Measurements from ENCODE around the gene WEE2. TPM values are rescaled to one million over a fixed set of nuclear protein-coding genes. Genes with fewer than 3 reads are reported as not detected.
"Not testable (repeated sequence)": the region's sequence is repeated elsewhere in the genome, so short reads cannot be mapped to it uniquely, and the experiment has no call there.

The WEE2 gene
- polyA plus RNA-seq, 3 donors = 0.07 to 0.36 (median 0.30) TPM

DNA sequence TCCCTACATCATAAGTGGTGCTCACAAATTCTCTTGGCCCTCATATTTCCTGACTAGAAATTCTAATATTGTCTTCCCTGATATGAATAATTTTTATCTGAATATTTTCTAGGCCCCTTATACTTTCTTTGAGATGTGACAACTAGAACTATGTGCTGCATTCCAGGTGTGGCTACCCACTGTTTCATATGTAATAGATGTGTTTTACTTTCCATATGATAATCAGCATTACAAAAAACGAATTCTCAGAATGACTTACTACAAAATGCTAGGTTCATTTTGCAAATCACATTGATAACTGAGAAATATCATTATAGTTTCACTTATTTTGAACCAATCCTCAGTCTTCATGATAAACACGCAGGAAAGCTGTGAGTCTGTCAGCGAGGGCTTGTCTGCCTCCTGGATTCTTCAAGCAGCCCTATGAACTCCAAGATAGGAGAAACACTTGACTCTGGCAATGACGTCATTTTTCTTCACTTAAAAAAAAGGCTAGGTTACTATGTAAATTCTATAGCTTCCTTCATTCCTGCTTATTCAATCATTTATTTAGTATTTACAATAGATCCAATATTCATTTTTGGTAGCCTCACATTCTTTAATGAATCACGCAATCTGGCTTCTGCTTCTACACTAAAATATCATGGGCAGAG lies 4.6 kb downstream of the WEE2 start:
- no peak for DNase-seq

DNA sequence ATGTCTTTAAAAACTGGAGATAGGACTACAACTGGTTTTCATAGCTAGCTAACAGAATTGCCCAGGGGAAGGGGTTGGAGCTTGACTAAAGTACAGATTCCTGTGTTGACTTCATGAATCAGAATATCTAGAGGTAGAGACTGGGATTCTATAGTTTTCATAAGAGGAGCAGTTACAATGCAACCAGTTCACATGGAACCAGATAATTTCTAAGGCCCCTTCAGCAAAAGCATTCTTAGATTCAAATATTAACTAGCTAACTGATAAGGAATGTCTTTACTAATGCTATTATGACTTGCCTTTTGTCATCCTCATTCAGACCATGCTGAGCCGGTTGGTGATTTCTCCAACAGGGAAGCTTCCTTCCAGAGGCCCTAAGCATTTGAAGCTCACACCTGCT lies 5.7 kb downstream of the WEE2 start:
- DNase-seq = no peak

DNA sequence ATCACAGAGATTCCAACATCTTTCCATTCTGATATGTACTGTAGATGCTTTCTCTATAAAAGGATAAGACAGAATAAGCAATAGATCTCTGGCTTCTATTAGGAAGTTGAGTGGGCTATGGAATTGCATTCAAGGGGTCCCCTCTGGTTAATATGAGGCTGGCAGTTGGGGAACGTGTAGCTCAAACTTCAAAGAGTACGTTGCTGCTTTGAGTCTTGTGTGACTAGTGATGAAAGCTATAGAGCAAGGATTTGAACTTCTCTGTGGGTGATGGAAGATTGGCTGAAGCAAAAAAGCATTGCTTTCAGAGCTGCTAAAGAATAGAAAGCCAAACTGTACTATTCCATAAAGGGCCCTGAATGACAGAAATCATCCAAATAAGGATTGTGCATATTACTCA lies 6.4 kb downstream of the WEE2 start:
- DNase-seq = no peak

DNA sequence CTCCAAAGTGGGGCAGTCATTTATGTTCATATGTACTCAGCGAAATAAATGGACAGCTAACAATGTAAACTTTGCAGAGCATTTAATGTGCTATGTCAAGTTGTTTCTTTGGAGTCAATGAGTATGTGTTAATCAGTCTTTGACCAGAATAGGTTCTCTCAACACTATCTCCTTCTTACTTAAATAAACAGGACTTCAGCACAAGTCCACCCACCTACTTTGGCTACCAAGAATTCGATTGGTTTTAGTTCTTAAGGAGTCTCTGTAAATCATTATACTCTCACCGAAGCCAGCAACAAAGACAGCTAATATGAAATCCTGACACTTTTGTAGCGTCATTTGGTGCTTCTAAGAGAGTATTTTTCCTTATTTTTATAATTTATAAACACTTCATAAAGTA lies 6.9 kb downstream of the WEE2 start:
- no peak for DNase-seq

DNA sequence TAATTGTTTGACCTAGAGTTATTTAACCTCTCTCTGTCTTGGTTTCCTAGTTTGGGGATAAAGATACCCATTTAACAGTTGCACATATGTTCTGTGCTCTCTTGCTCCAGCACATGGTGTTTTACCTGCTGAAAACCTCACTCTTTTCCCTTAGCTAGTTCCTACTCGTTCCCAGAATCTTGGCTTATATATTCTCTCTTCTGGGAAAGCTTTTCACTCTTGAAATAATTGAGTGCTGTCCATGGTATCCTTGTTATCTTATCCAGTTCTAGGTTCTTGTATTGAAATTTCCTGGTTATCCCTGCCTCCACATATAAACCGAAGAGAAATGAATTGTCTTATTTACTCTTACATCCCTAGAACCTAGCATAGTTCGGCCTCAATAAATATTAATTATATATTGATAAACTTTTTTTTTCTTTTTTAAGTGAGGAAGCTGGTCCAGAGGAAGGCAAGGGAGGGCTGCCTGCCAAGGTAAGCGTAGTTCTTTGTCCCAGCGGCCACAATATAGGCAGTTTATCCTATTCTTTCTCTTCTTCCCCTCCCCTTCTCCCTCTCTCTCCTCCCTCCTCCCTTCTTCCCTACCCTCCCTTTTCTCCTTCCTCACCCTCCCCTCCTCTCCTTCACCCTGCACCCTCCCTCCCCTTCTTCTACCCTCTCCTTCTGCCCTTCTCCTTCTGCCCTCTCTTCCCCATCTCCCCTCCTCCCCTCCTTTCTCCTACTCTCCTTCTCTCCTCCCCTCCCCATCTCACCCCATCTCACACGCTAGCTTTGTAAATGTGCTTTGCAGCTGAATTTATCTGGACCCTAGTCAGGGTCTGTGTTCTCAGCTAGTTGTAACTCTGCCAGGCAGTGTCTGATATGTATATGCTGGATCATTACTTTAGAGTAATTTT lies 7.9 kb downstream of the WEE2 start:
- no peak for DNase-seq

DNA sequence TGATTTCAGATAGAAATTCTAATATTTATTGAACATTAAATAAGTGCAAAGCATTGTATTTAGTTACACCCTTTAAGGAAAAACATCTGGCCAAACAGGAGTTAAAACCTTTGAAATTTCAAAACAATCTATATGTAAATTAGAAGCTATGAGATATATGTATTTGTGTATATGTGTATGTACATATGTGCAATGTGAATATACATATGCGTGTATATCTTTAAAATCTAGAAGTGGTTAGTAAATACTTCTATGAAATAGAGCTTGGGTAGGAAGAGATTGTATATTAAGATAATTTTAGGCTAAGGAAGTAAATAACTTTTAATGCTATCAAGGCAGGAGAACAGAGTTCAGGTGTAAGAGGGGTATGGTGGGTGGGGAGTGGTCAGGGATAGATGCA lies 9.3 kb downstream of the WEE2 start:
- DNase-seq = no peak

DNA sequence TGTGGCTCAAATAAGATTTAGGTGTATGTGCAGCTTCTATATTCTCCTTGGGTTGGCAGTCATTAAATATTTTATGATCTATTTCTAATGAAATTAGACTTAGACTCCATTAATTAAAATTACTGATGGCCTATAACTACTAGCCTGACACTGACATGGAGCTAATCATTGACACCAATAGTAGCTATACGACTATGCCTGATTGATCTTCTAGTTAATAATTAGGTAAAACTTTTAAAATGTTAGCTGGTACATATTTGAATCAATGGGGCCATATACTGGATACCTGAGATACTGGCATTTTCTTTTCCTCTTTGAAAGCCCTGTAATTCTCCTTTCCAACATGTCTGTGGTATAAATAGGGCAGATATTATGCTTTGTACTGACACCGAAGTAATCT lies 14.4 kb downstream of the WEE2 start:
- DNase-seq = no peak

DNA sequence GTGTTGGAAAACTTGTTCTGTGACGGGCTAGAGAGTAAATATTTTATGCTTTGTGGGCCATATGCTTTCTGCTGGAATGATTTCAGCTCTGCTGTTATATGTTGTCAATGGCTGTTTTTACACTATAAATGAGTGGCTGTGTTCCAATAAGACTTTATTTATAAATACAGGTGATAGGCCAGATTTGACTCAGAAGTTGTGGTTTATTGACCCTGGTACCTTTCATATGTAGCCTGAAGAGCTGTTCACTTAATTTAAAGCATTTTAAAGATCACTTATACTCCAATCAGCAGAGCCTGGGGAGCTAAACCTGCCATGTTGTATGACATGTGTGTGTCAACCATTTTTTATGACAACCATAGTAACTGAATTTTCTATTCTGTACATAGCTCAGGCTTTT lies 20.9 kb downstream of the WEE2 start:
- no peak for DNase-seq

DNA sequence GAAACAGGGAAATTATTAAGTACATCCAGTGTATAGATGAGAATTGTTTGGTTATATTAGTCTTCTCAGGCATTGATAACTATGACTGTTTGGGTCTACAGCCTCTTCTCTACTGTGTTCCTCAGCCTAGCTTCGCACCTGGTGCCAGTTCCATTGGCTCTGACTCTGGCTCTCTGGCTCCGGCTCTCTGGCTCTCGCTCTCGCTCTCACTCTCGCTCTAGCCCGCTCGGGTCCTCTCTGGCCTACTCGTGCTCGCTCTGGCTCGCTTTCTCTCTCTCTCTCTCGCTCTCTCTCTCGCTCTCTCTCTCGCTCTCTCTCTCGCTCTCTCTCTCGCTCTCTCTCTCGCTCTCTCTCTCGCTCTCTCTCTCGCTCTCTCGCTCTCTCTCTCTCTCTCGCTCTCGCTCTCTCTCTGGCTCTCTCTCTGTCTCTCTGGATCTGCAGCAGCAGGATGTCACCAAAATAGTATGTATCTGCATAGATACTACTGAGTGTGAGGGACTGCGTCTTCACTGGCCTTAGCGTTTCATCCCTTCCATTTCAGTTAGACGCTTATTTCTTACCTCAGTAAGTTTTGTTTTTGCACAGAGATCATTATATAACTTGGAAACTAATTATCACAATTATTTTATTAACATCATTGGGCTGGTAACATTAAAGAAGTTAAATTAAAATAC lies 23.5 kb downstream of the WEE2 start:
- no peak for DNase-seq

DNA sequence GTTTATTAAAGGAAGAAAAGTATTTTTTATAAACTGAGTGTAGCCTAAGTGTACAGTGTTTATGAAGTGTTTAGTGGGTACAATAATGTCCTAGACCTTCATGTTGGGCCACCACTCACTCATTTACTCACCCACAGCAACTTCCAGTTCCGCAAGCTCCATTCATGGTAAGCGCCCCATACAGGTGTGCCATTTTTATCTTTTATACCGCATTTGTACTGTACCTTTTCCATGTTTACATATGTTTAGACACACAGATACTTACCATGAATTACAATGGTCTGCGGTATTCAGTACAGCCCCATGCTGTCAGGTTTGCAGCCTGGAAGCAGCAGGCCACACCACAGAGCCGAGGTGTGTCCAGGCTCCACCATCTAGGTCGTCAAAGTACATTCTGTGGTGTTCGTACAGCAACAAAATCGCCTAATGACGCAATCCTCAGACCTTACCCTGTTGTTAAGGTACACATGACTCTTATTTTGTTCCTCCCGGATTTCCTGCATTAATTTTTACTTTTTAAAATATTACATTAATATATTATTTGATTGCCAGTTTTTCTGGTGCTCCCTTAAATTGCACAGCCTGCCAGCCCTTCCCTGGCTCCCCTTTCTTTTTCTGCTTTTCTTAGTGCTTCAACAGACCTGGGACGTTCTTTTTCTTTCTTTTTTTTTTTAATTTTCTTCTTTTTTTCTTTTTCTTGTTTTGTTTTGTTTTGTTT lies 29.1 kb downstream of the WEE2 start:
- no peak for DNase-seq

DNA sequence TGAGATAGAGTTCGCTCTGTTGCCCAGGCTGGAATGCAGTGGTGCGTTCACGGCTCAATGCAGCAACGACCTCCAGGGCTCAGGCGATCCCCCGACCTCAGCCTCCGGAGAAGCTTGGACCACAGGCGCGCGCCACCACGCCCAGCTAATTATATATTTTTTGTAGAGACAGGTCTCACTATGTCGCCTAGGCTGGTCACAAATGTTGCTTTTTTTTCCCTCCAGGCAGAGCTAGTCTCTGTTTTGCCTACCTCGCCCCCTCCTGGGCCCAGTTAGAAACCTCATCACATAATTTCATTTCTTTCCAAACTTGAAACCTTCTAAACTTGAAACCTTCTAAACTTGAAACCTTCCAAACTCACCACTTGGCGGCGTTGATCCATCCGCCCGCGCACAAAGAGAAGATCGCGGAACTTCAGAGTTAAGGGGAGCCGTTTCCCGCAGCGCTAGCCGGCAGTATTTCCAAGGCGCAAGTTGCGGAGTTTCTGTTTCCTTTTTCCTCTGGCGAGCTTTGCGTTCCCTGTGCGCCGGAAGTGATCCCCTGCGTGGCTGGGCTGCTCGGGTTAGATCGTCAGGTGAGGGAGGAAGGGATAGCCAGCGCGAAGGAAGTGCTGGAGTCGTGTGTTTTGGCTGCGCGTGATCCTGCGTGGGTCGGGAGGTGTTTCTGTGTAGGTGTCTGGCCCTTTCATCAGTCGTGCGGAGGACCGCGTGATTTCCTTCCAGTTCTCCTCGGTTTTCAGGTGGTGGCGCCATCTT lies 29.9 kb downstream of the WEE2 start, which contains the start of gene SSBP1:
TSS of gene SSBP1 (plus strand) at position 523 of the 756 bp plus-strand sequence. CDS start 809 bp downstream, outside the sequence.
- DNase-seq = peak; percentile 97

DNA sequence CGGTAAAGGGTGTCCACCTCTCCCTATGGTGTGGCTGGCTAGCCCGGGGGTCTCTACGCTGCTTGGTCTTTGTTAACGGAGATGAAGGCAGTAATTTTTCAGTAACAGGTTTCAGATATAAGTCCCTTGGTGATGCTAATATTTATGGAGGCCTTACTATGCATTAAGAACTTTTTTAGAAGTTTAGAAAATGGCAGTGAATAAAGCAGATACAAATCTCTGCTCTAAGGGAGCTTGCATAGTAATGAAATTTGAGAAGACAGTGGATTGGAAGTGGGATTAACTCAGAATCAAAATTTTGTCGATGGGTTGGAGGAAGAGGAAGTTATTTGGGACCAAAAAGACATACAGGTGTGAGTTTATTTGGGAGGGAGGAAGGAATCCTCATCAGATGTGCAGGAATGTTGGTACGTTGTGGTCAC lies 30.4 kb downstream of the WEE2 start:
- DNase-seq = no peak

DNA sequence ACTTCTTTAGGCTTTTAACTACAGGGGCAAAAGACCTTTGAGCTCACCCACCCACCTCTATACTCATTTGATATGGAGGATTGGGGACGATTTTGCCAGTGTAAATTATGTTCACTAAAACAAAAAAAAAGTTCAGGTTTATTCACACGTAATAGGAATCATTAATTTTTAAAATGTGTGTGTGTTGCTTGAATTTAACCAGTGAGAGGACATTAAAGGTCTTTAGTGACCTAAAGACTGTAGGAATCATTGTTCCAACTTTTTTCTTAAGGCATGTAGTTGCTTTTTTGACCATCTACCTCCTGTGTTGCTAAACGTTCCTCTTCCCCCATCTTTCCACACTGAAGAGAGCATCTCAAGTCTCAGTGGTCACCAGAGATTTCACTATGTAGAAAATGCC lies 31.1 kb downstream of the WEE2 start:
- no peak for DNase-seq

DNA sequence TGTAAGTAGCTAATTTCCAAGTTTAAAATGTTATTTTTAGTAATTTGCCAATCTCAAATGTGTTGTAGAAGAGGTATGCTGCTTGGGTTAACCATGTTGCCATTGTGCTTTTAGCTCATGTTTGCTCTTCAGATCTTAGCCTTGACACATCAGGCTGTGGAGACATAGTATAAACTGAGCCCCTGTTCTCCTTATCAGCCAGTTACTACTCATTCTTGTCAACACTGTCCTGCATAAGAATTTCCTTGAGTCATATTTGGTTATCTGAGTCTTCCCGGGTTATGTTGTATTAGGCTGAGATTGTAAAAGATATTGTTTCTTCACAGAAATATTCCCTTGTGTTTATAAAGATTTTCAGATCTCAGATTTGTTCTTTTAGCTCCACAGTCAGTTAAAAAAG lies 34.1 kb downstream of the WEE2 start:
- no peak for DNase-seq

DNA sequence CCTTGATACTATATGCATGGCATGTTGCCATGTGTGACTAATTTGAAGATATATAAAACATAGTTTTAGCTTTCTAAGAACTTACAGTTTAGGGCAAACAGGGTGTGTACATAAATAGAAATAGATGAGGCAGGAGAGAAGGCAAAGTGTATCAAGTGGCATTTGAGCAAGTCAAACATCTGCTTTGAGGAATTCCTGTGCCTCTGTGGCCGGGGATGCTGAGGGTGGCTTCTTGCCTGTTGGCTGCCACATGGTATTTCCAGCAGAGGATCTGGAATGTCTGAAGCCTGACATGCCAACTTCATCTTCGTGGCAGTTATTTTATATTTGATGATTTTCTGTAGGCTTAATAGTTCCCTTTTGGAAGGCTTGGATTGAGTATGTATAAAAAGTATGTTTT lies 36.0 kb downstream of the WEE2 start:
- no peak for DNase-seq

DNA sequence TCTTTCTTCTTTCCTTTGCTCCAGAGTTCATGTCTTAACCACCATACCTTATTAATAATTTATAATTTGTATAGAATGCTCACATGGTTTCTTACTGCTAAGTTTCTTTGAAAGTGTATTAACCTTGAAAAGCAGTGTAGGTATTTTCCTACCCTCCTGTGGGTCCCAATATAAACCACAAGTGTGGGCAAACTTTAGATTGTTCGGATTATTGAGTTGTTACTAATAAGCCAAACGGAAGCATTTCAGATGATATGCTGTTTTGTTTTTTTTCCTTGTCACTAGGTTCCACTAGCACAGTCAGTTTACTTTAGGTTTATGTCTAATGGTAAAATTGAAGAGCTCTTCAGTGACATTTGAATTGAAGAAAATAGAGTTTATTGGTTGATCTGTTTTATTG lies 40.2 kb downstream of the WEE2 start:
- no peak for DNase-seq

DNA sequence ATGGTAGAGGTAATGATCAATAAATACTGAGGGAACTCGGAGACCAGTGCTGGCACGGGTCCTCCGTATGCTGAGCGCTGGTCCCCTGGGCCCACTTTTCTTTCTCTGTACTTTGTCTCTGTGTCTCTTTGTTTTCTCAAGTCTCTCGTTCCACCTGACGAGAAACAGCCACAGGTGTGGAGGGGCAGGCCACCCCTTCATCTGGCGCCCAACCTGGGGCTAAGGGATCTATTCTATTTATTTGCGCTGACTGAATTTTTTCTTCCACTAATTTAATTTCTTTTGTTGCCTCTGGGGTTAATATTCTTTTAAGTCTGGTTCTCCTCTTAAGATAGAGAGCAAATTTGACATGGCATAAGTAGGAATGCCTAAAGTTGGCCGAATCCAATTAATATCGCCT lies 43.8 kb downstream of the WEE2 start:
- DNase-seq = not testable (repeated sequence)

DNA sequence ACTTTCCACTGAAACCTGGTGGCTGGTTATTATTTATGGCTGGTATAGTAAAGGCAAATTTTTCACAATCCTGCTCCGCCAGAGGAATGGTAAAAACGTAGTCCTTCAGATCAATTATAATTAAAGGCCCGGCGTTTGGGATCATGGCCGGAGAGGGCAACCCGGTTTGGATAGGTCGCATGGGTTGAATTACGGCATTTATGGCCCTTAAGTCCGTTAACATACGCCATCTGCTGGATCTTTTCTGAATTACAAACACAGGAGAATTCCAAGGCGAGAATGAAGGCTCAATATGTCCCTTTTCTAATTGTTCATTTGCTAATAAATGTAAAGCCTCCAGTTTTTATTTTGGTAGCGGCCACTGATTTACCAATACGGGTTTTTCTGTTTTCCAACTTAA lies 44.5 kb downstream of the WEE2 start:
- DNase-seq = no peak

DNA sequence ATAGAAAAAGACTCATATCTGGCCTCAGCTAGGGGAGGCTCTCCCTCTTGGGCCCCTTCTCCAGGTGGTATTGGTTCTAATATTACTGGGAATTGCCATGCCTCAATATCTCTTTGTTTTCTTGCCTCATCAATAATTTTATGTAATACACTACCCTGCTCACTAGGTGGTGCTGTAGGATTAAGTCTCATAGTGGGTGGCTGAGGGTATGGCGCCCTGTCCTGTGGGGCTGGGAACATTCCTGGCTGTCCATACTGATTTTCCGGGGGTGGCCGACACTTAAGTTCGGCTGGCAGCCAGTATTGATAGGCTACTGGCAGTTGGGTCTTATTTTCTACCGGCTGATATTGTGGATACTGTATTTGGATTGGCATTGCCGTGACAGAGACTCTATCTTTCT lies 46.8 kb downstream of the WEE2 start:
- no peak for DNase-seq

DNA sequence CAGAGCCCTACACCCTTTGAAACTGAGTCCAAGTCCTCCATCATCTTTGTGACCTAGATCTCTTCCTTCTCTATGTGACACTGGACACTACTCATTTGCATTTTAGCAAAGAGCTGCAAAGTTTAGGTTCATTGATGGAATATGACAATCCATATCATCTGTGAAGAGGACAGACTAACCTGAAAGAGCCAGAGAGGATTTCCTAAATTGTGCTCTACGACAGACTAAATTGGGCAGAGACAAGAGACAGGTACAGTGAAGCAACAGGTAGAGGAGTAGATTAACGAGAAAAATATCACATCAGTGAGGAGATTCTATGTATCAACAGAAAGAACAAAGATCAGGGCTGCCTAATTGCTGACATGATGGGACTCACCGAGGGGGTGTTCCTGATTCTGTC lies 55.6 kb downstream of the WEE2 start, which contains the start of gene TAS2R3:
TSS of gene TAS2R3 (plus strand) at position 301 of the 400 bp plus-strand sequence. CDS start at position 363, 62 bp downstream.
- DNase-seq = no peak

DNA sequence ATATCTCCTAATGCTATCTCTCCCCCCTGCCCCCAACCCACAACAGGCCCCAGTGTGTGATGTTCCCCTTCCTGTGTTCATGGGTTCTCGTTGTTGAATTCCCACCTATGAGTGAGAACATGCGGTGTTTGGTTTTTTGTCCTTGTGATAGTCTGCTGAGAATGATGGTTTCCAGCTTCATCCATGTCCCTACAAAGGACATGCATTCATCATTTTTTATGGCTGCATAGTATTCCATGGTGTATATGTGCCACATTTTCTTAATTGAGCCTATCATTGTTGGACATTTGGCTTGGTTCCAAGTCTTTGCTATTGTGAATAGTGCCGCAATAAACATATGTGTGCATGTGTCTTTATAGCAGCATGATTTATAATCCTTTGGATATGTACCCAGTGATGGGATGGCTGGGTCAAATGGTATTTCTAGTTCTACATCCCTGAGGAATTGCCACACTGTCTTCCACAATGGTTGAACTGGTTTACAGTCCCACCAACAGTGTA lies 62.0 kb downstream of the WEE2 start:
- DNase-seq = not testable (repeated sequence)
